GM12878 (cell line): ENCODE data around the gene C10orf67. TPM values are rescaled to one million over a fixed set of nuclear protein-coding genes. Genes with fewer than 3 reads are reported as not detected.

ENCODE experiments used
- ATAC-seq: fragments of 200-7000 bp; cut with Tn5 transposase; 3 replicates; pipeline ENCODE4 v1.9.1; 2020; ENCODE audit warnings: mild to moderate bottlenecking, moderate library complexity
- BruUV-seq: library from RNA; stranded (reverse); fragments of 400-500 nt; replicated peaks from 2 replicates; lab custom pipeline; 2021; lab: Mats Ljungman, UMichigan
- CTCF ChIA-PET: fragments of 300-600 bp; sonication (Branson Sonifier 250); formaldehyde crosslinking; extraction: SDS; loops from one replicate; lab custom pipeline; 2021; ENCODE audit warnings: inconsistent platforms; lab: Yijun Ruan, JAX
- POLR2A ChIA-PET: fragments of 350-600 bp; formaldehyde crosslinking; extraction: SDS; loops from one replicate; lab custom pipeline; 2021; ENCODE audit warnings: inconsistent platforms; lab: Charles Lee
- RAD21 ChIA-PET: fragments of 300-600 bp; sonication (Branson Sonifier 250); formaldehyde crosslinking; loops from one replicate; lab custom pipeline; 2023; ENCODE audit warnings: antibody characterized with exemption; ENCODE audit not compliant: unreplicated experiment; lab: Charles Lee
- SMC1A ChIA-PET: fragments of 300-600 bp; sonication (Branson Sonifier 250); formaldehyde crosslinking; loops from one replicate; lab custom pipeline; 2023; ENCODE audit not compliant: unreplicated experiment, uncharacterized antibody; lab: Charles Lee
- DNase-seq: peaks from one replicate; pipeline ENCODE4 v3.0.0-alpha.2; 2011; ENCODE audit warnings: low read depth, low spot score
- FAIRE-seq: peaks from 3 replicates; lab custom pipeline; 2011; peaks lifted over from hg19 to GRCh38; lab: Jason Lieb, UNC
- H2AFZ ChIP-seq: 2 replicates; pipeline ENCODE4 v1.6.0; 2011; ENCODE audit warnings: low read depth, low read length, control low read depth; ENCODE audit not compliant: control insufficient read depth
- H3K27ac ChIP-seq: 2 replicates; pipeline ENCODE4 v1.5.1; 2011; ENCODE audit warnings: control low read depth; ENCODE audit not compliant: control insufficient read depth, insufficient read depth
- H3K27me3 ChIP-seq, 2 experiments: replicated peaks in 1 of 2; 2 replicates each; pipeline versions ENCODE4 v1.6.0 to v1.6.1; 2011; ENCODE audit warnings: low read length in 1 of 2; ENCODE audit not compliant: control insufficient read depth in 2 of 2, insufficient read depth in 2 of 2
- H3K36me3 ChIP-seq, 2 experiments: 2 replicates each; pipeline ENCODE4 v1.5.1; 2011; ENCODE audit warnings: low read length in 1 of 2; ENCODE audit not compliant: control insufficient read depth in 2 of 2, insufficient read depth in 2 of 2
- H3K4me1 ChIP-seq: 2 replicates; pipeline ENCODE4 v1.6.1; 2011; ENCODE audit warnings: mild to moderate bottlenecking, low read length, moderate library complexity, mixed read lengths; ENCODE audit not compliant: control insufficient read depth, insufficient read depth
- H3K4me2 ChIP-seq: 2 replicates; pipeline ENCODE4 v1.6.0; 2011; ENCODE audit warnings: control low read depth; ENCODE audit not compliant: control insufficient read depth, insufficient read depth
- H3K4me3 ChIP-seq: fragments of 200-600 bp; sonication (generic); 2 replicates; pipeline ENCODE4 v1.5.1; 2016
- H3K79me2 ChIP-seq: 2 replicates; pipeline ENCODE4 v1.6.0; 2011; ENCODE audit warnings: low read length; ENCODE audit not compliant: control insufficient read depth, insufficient read depth
- H3K9ac ChIP-seq: 2 replicates; pipeline ENCODE4 v1.8.0; 2011; ENCODE audit warnings: low read length, control low read depth, mixed read lengths; ENCODE audit not compliant: control insufficient read depth, insufficient read depth
- H3K9me3 ChIP-seq: replicated peaks from 3 replicates; pipeline ENCODE4 v1.5.1; 2011; ENCODE audit warnings: mild to moderate bottlenecking, low read length; ENCODE audit not compliant: control insufficient read depth, insufficient read depth
- H4K20me1 ChIP-seq: 2 replicates; pipeline ENCODE4 v1.6.0; 2011; ENCODE audit not compliant: control insufficient read depth, insufficient read depth
- CEBPB ChIP-seq, 2 experiments: fragments of 150-350 bp in 1 of 2; IDR thresholded peaks; 2 replicates each; pipeline ENCODE4 v1.6.1; 2012 to 2014; ENCODE audit warnings: low read depth in 2 of 2, low read length in 2 of 2, borderline replicate concordance in 1 of 2, inconsistent platforms in 1 of 2
- CHD1 ChIP-seq: IDR thresholded peaks from 2 replicates; pipeline ENCODE4 v1.6.1; 2012; ENCODE audit warnings: low read depth, low read length, improper control_type of control experiment
- FOXM1 ChIP-seq: IDR thresholded peaks from 2 replicates; pipeline ENCODE4 v1.6.1; 2012; ENCODE audit warnings: low read depth, mild to moderate bottlenecking, inconsistent platforms, low read length, moderate library complexity
- MYB ChIP-seq: fragments of 150-350 bp; IDR thresholded peaks from 2 replicates; pipeline ENCODE4 v1.6.1; 2014; ENCODE audit warnings: mild to moderate bottlenecking, low read depth, low read length, borderline replicate concordance
- NR2F1 ChIP-seq: fragments of 450-650 bp; conservative IDR thresholded peaks from 2 replicates; pipeline ENCODE4 v1.6.1; 2017; ENCODE audit warnings: mild to moderate bottlenecking
- PAX8 ChIP-seq: fragments of 450-650 bp; IDR thresholded peaks from 2 replicates; pipeline ENCODE4 v1.6.1; 2017; ENCODE audit warnings: mild to moderate bottlenecking, moderate library complexity
- PBX3 ChIP-seq: IDR thresholded peaks from 2 replicates; pipeline ENCODE4 v1.6.1; 2011; ENCODE audit warnings: mild to moderate bottlenecking, low read depth, low read length, moderate library complexity; ENCODE audit not compliant: insufficient replicate concordance
- RAD51 ChIP-seq: fragments of 450-650 bp; IDR thresholded peaks from 2 replicates; pipeline ENCODE4 v1.6.1; 2016; ENCODE audit warnings: moderate library complexity, mild to moderate bottlenecking, inconsistent platforms
- SREBF2 ChIP-seq: IDR thresholded peaks from 2 replicates; pipeline ENCODE4 v1.6.1; 2012; ENCODE audit warnings: mild to moderate bottlenecking, low read length
- YY1 ChIP-seq: IDR thresholded peaks from 2 replicates; pipeline ENCODE4 v1.6.1; 2011; ENCODE audit warnings: low read depth, mild to moderate bottlenecking, low read length
- ZNF622 ChIP-seq: fragments of 450-650 bp; IDR thresholded peaks from 2 replicates; pipeline ENCODE4 v1.6.1; 2017; ENCODE audit warnings: mild to moderate bottlenecking, inconsistent platforms
- ZSCAN29 ChIP-seq: fragments of 450-650 bp; IDR thresholded peaks from 2 replicates; pipeline ENCODE4 v1.6.1; 2017; ENCODE audit warnings: mild to moderate bottlenecking, moderate library complexity
- WGBS: methylation state at CpG from one replicate; pipeline ENCODE4 v1.1.6; 2016; ENCODE audit warnings: low lambda C conversion rate; ENCODE audit not compliant: insufficient replicate concordance, insufficient coverage; ENCODE audit errors: missing lambda C conversion rate; 5-methylcytosine and 5-hydroxymethylcytosine counted together
- in situ Hi-C: fragments of 300-500 bp; cut with MboI; formaldehyde crosslinking; loops from 9 replicates; pipeline ENCODE4 v1.14.3; 2018; ENCODE audit warnings: mixed read lengths
- intact Hi-C: fragments of 100-400 bp; cut with micrococcal nuclease; formaldehyde crosslinking; loops from one replicate; pipeline ENCODE4 v1.14.2; 2022; ENCODE audit not compliant: unreplicated experiment
- polyA plus RNA-seq, 11 experiments: library from polyadenylated mRNA; depleted of rRNA in 4 of 11; unstranded in 6 of 11; stranded (reverse) in 5 of 11; fragments of >200 nt; fragmentation: Nextera tagmentation in 4 of 11; fragmentation: Illumina TruSeq in 1 of 11; extraction: Ambion mirVana in 4 of 11; extraction: Trizol in 1 of 11; gene quantifications; 1 replicate in 1 of 11; 2 replicates in 10 of 11; pipeline versions ENCODE4 v1.2.1 to v1.2.3, GENCODE V29; 2011 to 2016; ENCODE audit warnings: inconsistent platforms in 2 of 11, missing spikeins in 2 of 11, low read depth in 1 of 11
- total RNA-seq, 4 experiments: library from RNA; depleted of rRNA in 3 of 4; stranded (reverse); fragments of >200 nt in 3 of 4; fragmentation: Illumina TruSeq in 1 of 4; extraction: Trizol in 1 of 4; gene quantifications; 2 replicates each; pipeline versions ENCODE4 v1.2.1 to v1.2.3, GENCODE V29; 2013 to 2021
- TF ChIP-seq, protein P1 (sequence below): fragments of 450-650 bp; IDR thresholded peaks from 2 replicates; pipeline ENCODE4 v1.6.1; 2016; ENCODE audit warnings: mild to moderate bottlenecking

The C10orf67 gene
- total and polyA plus RNA-seq, 10 of the 15 experiments (the other 5 are each of a cell fraction or from before 2014, with no cell fraction given) = 0.06 TPM; not detected in 9

GRCh38 chr10:23330948-23331347 lies 13.6 kb downstream of the C10orf67 start (continued):
- TF ChIP-seq, protein P1, sequence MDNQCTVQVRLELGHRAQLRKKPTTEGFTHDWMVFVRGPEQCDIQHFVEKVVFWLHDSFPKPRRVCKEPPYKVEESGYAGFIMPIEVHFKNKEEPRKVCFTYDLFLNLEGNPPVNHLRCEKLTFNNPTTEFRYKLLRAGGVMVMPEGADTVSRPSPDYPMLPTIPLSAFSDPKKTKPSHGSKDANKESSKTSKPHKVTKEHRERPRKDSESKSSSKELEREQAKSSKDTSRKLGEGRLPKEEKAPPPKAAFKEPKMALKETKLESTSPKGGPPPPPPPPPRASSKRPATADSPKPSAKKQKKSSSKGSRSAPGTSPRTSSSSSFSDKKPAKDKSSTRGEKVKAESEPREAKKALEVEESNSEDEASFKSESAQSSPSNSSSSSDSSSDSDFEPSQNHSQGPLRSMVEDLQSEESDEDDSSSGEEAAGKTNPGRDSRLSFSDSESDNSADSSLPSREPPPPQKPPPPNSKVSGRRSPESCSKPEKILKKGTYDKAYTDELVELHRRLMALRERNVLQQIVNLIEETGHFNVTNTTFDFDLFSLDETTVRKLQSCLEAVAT = no peak
- TF ChIP-seq ZNF622 (no peak), YY1 (no peak), RAD51 (no peak), SREBF2 (no peak), PAX8 (no peak), PBX3 (no peak), FOXM1 (no peak), CHD1 (no peak)

DNA sequence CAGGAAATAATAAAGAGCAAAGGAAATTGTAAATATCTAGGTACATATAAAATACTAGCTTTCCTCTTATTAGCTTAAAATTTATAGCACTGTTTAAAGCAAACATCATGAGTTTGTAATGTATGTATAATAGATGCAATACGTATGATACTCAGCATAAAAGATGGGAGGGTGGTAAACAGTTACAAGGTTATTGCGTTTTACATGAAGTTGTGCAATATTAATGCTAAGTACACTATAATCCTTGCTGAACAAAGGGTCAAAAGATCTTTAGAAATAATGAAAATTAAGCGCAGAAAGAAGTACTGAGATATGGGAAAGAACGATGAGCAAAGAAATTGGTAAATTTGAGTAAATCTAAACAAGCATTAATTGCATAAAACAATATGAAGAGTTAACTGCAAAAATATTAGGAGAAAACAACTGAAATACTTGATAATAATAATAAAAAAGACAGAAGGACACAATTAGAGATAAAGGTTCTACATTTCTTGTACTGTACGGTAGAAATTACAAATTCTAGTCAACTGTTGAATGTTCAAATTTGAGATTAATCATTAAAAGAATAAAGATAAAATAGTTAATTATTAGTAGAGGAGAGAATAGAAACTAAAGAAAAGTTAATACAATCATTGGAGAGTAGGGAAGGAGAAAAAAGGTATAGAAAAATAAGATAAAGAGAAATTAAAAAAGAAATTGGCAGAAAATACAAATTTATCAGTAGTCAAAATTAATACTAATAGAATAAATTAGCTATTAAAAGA lies 17.9 kb downstream of the C10orf67 start:
- no peaks in the 10 kb centered on the region for H4K20me1 ChIP-seq
- no peak overlapping the region for H3K4me2 ChIP-seq
- no peak for DNase-seq
- no peak overlapping the region for H3K9ac ChIP-seq
- H3K27me3 ChIP-seq = no peaks in the 10 kb centered on the region
- intact Hi-C loops = no loop called here
- H3K4me1 ChIP-seq = no peaks in the 10 kb centered on the region
- ChIA-PET POLR2A (no interaction called here), SMC1A (no interaction called here), CTCF (interaction anchor here (0.6 to 2.3 kb wide), 5 partner anchors 11 to 1625 kb away, joined by 3 to 16 read pairs (median 3); no protein-coding TSS in a partner anchor), RAD21 (no interaction called here)
- no peaks in the 10 kb centered on the region for H3K79me2 ChIP-seq
- no peaks in the 10 kb centered on the region for H3K36me3 ChIP-seq
- no TSS peak for BruUV-seq
- no peaks in the 10 kb centered on the region for H3K9me3 ChIP-seq
- no peak for FAIRE-seq
- WGBS = 59% methylated on average over 5 of the region's 5 CpGs
- in situ Hi-C loops = no loop called here
- H3K27ac ChIP-seq = no peak overlapping the region
- H2AFZ ChIP-seq = no peak overlapping the region
- TF ChIP-seq ZSCAN29 (no peak), MYB (no peak), CEBPB (IDR thresholded peaks at IDR 0.05; ENCODE audit: borderline replicate concordance in 1 of 2, low read depth in 2 of 2, low read length in 2 of 2) (no peak), NR2F1 (no peak)
- TF ChIP-seq, all 136 proteins: peak for 0
- no peak overlapping the region for H3K4me3 ChIP-seq
- ATAC-seq = no peak
